Adipocyte (in vitro differentiated cells): Measurements from ENCODE around the gene SLIT3.

Experiments used
- DNase-seq: peaks from one replicate; pipeline ENCODE4 v3.0.0-alpha.2; 2015; ENCODE audit warnings: low read depth
- H3K27me3 ChIP-seq: replicated peaks from 2 replicates; pipeline ENCODE4 v1.7.0; 2013; ENCODE audit warnings: mild to moderate bottlenecking, low read length, moderate library complexity; ENCODE audit not compliant: control insufficient read depth, insufficient read depth
- H3K36me3 ChIP-seq: 2 replicates; pipeline ENCODE4 v1.7.0; 2013; ENCODE audit warnings: low read length, mild to moderate bottlenecking, moderate library complexity; ENCODE audit not compliant: control insufficient read depth, insufficient read depth, severe bottlenecking
- H3K4me1 ChIP-seq: 2 replicates; pipeline ENCODE4 v1.7.0; 2013; ENCODE audit warnings: mild to moderate bottlenecking, low read length, moderate library complexity; ENCODE audit not compliant: control insufficient read depth, insufficient read depth
- H3K4me3 ChIP-seq: 2 replicates; pipeline ENCODE4 v1.7.0; 2013; ENCODE audit warnings: mild to moderate bottlenecking, low read length, moderate library complexity
- H3K9ac ChIP-seq: 2 replicates; pipeline ENCODE4 v1.7.0; 2013; ENCODE audit warnings: mild to moderate bottlenecking, low read length, moderate library complexity
- H3K9me3 ChIP-seq: 2 replicates; pipeline ENCODE4 v1.7.0; 2013; ENCODE audit warnings: mild to moderate bottlenecking, low read length, moderate library complexity; ENCODE audit not compliant: control insufficient read depth

SLIT3 gene

DNA sequence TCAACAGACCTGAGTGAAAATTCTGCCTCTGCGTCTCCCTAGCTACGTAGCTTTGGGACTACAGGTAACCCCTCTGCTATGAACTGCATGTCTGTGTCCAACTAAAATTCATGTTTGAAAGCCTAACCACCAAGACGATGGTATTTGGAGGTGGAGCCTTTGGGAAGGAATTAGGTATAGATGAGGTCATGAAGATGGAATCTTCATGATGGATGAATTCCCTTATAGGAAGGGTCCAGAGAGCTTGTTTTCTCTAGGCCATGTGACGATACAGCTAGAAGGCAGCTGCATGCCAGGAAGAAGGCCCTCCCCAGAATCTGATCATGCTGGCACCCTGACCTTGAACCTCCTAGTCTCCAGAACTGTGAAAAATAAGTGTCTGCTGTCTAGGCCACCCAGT lies 296.4 kb downstream of the SLIT3 start:
- Histone ChIP-seq H3K9me3 (no peaks in the 10 kb centered on the region), H3K4me1 (peaks cover 33% of the 10 kb centered on the region), H3K4me3 (no peak overlapping the region), H3K27me3 (no peaks in the 10 kb centered on the region), H3K9ac (no peak overlapping the region), H3K36me3 (no peaks in the 10 kb centered on the region)
- no peak for DNase-seq

DNA sequence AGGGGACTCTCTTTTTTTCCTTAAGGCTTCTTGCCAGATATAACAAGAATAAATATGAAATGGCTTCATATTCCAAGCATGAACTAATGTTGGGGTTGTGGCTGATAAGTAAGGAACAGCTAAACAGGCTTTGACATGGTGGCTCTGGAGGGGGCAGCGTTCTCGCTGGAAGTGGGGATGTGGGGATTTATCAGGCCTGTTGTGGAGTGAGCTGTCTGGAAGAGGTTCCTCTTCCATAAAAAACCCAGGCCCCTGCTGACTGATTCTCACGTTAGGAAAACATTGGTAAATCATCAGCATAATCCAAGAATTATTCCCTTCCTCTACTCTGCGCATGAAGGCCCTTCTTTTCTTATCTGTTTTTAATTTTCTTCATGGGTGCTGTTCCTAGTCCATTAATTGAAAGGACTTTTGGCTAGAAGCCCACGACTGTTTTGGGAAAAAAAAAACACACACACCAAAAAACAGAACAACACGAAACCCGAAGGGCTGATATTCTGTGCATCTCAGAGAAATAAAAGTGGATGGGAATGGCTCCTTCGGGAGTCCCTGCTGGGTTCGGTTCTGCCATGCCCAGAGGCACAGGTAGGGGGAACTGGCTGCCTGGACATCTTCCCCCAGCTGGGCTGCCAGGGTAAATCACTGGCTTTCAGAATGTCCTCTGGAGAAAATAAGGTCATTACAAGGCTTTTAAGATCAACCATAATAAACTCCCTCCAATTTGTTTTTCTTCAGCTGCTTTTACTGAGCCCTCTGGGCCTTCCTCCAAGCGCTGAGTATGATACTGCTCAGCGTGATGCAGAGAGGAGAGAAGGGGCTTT lies 297.0 kb downstream of the SLIT3 start:
- DNase-seq: peak; percentile 33
- Histone ChIP-seq H3K27me3 (no peaks in the 10 kb centered on the region), H3K36me3 (no peaks in the 10 kb centered on the region), H3K4me3 (no peak overlapping the region), H3K9ac (peak overlapping the region; percentile 35), H3K9me3 (no peaks in the 10 kb centered on the region), H3K4me1 (peaks cover 27% of the 10 kb centered on the region)

DNA sequence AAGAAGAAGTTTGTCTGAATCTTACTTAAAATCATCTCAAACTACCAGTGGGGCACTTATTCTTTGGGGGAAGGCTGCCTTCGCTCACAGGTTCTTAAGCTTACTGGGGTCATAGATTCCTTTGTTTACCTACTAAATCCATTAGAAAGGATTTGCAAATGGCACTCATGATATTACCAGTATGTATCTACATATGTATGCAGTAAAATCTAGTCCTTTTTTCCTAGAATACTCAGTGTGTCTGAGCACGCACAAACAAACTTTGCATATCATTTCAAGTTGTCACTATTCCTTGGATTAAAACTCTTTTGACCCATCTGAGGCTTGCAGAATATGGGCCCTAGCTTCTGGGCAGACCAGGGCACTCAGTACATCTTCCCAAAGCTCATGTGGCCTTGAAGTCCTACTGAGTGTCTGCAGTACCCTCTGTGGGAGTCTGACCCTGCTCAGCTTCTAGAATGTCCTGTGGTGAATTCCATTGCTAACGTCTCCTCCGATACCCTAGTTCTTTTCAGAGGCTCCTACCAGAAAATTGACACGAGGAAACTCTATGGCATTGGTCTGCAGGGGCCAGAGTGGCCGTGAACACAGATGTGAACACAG lies 297.9 kb downstream of the SLIT3 start:
- no peak for DNase-seq
- H3K27me3 ChIP-seq: no peaks in the 10 kb centered on the region
- peaks cover 22% of the 10 kb centered on the region for H3K4me1 ChIP-seq
- H3K9me3 ChIP-seq: no peaks in the 10 kb centered on the region
- peak overlapping the region; percentile 35 for H3K9ac ChIP-seq
- H3K4me3 ChIP-seq: no peak overlapping the region
- H3K36me3 ChIP-seq: no peaks in the 10 kb centered on the region

DNA sequence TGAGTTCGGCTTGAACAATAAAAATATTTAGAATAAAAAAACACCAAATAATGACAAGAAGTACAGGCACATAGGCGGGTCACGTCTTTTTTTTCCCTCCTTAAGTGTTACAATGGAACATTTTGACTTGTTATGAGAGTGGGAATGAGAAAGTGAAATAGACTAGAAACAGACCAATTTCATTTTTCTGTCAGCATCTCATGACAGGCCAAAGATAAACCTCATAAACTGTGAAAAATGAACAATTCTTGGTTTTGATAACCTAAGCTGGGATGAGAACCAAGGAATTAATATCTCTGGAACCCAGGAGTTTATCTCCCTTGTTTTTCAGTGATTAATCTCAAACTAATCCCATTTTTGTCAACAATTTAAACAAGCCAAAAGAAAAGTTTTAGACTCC lies 299.5 kb downstream of the SLIT3 start:
- peaks cover 16% of the 10 kb centered on the region for H3K4me1 ChIP-seq

GRCh38 chr5:168995024-168995423 lies 305.9 kb downstream of the SLIT3 start:
- H3K4me3 ChIP-seq: no peak overlapping the region
- H3K27me3 ChIP-seq: no peaks in the 10 kb centered on the region
- no peaks in the 10 kb centered on the region for H3K4me1 ChIP-seq
- no peaks in the 10 kb centered on the region for H3K9me3 ChIP-seq
- DNase-seq: no peak
- H3K36me3 ChIP-seq: peaks cover 10% of the 10 kb centered on the region
- H3K9ac ChIP-seq: no peak overlapping the region

More for the DNA sequence above, 299.5 kb downstream of the SLIT3 start:
- Histone ChIP-seq H3K36me3 (peaks cover 4% of the 10 kb centered on the region), H3K4me3 (no peak overlapping the region), H3K9me3 (no peaks in the 10 kb centered on the region), H3K9ac (no peak overlapping the region), H3K27me3 (no peaks in the 10 kb centered on the region)
- no peak for DNase-seq

- Histone ChIP-seq H3K4me3 (no peak overlapping the region), H3K36me3 (peaks cover 8% of the 10 kb centered on the region), H3K27me3 (no peaks in the 10 kb centered on the region), H3K9ac (no peak overlapping the region), H3K9me3 (no peaks in the 10 kb centered on the region), H3K4me1 (peaks cover 12% of the 10 kb centered on the region)
- DNase-seq: no peak
Measured at GRCh38 chr5:168992687-168993086, 308.3 kb downstream of the SLIT3 start.

GRCh38 chr5:168992016-168992415 lies 308.9 kb downstream of the SLIT3 start:
- H3K9ac ChIP-seq: no peak overlapping the region
- H3K4me1 ChIP-seq: peaks cover 12% of the 10 kb centered on the region
- H3K27me3 ChIP-seq: no peaks in the 10 kb centered on the region
- peaks cover 8% of the 10 kb centered on the region for H3K36me3 ChIP-seq
- H3K9me3 ChIP-seq: no peaks in the 10 kb centered on the region
- DNase-seq: no peak
- no peak overlapping the region for H3K4me3 ChIP-seq

GRCh38 chr5:168991311-168991710 lies 309.6 kb downstream of the SLIT3 start:
- H3K27me3 ChIP-seq: no peaks in the 10 kb centered on the region

GRCh38 chr5:168990679-168991078 lies 310.3 kb downstream of the SLIT3 start:
- peaks cover 5% of the 10 kb centered on the region for H3K36me3 ChIP-seq
- no peaks in the 10 kb centered on the region for H3K9me3 ChIP-seq
- H3K9ac ChIP-seq: no peak overlapping the region
- H3K4me3 ChIP-seq: no peak overlapping the region
- no peak for DNase-seq
- no peaks in the 10 kb centered on the region for H3K27me3 ChIP-seq
- H3K4me1 ChIP-seq: peaks cover 12% of the 10 kb centered on the region

More at GRCh38 chr5:168991311-168991710, 309.6 kb downstream of the SLIT3 start:
- Histone ChIP-seq H3K4me1 (peaks cover 12% of the 10 kb centered on the region), H3K36me3 (peaks cover 5% of the 10 kb centered on the region), H3K4me3 (no peak overlapping the region), H3K9ac (no peak overlapping the region), H3K9me3 (no peaks in the 10 kb centered on the region)
- no peak for DNase-seq

GRCh38 chr5:168989731-168990505 lies 311.0 kb downstream of the SLIT3 start:
- peaks cover 12% of the 10 kb centered on the region for H3K4me1 ChIP-seq
- peaks cover 5% of the 10 kb centered on the region for H3K36me3 ChIP-seq
- no peak for DNase-seq
- no peak overlapping the region for H3K9ac ChIP-seq
- H3K27me3 ChIP-seq: no peaks in the 10 kb centered on the region
- no peak overlapping the region for H3K4me3 ChIP-seq
- H3K9me3 ChIP-seq: no peaks in the 10 kb centered on the region

DNA sequence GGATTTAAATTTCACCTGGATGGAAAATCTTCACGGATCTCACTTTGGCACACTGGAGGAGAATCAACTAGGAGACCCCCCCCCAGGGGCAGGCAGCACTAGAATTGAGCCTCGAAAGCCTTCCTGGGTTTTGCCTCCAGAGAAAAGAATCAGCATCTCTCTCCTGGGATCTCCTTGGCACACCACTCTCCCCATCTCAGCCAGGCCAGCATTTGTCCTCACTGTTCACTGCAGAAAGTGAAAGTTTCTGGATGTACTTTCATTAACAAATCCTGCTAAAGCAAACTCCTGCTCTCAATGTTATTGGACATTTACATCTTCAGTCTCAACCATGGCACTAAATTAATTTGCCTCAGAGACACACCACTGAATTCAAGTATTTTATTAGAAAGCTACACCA lies 312.2 kb downstream of the SLIT3 start:
- no peaks in the 10 kb centered on the region for H3K27me3 ChIP-seq
- peaks cover 5% of the 10 kb centered on the region for H3K36me3 ChIP-seq
- peaks cover 12% of the 10 kb centered on the region for H3K4me1 ChIP-seq
- H3K9me3 ChIP-seq: no peaks in the 10 kb centered on the region
- peak; percentile 11 for DNase-seq
- H3K4me3 ChIP-seq: no peak overlapping the region
- peak overlapping the region; percentile 5 for H3K9ac ChIP-seq
